GM06990 (cell line): Measurements from ENCODE around the gene CCDC187.

ENCODE experiments used
- DNase-seq: peaks from one replicate; pipeline ENCODE4 v3.0.0-alpha.2; 2011; ENCODE audit not compliant: insufficient read length; ENCODE audit errors: extremely low read depth
- H3K27me3 ChIP-seq: replicated peaks from 2 replicates; pipeline ENCODE4 v1.6.0; 2011; ENCODE audit warnings: low read length; ENCODE audit not compliant: control insufficient read depth, insufficient read depth
- H3K36me3 ChIP-seq: 2 replicates; pipeline ENCODE4 v1.5.1; 2011; ENCODE audit warnings: low read length; ENCODE audit not compliant: control insufficient read depth, insufficient read depth
- H3K4me3 ChIP-seq: replicated peaks from 2 replicates; pipeline ENCODE4 v1.5.1; 2011; ENCODE audit warnings: low read depth, mild to moderate bottlenecking, control low read depth, low read length
- TF ChIP-seq, protein P1 (sequence below): IDR thresholded peaks from 2 replicates; pipeline ENCODE4 v1.5.1; 2011; ENCODE audit warnings: low read length, control low read depth, mild to moderate bottlenecking, inconsistent platforms; ENCODE audit not compliant: insufficient read depth, poor library complexity, severe bottlenecking

CCDC187 gene

DNA sequence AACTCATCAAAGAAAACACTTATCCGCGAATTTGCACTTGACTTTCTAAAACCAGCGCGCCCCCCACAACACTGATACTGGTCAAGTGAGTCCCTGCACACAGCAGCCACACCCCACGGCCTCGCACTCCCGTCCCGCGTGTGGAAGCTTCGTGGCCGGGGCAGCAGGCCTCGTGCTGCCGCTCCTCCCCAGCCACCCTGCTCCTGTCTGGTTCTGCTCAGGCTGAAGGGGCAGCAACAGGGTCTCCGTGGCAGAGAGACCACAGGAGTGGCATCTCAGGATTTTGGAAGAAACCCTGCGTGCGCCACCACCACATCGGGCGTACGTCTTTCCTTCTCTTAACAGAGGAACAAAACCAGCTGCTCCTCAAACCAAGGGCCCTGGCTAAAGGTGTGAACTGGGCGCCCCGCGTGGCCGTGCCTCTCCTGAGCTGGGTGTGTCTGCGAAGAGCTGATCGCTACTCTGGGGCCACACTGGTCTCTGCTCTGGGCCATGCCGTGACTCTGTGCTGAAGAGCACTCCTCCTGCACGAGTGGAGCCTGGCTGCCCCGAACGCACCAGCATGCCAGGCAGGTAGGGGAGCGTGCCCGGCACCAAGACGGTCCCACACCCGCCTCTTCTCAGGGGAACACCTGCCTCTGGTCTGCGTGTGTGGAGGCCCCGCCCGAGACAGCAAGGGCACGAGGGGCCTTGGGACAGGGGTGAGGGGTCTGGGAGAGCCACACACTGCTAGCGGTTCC lies 81.6 kb downstream of the CCDC187 start:
- no peaks in the 10 kb centered on the region for H3K27me3 ChIP-seq
- H3K36me3 ChIP-seq: peaks cover 32% of the 10 kb centered on the region
- TF ChIP-seq, protein P1, sequence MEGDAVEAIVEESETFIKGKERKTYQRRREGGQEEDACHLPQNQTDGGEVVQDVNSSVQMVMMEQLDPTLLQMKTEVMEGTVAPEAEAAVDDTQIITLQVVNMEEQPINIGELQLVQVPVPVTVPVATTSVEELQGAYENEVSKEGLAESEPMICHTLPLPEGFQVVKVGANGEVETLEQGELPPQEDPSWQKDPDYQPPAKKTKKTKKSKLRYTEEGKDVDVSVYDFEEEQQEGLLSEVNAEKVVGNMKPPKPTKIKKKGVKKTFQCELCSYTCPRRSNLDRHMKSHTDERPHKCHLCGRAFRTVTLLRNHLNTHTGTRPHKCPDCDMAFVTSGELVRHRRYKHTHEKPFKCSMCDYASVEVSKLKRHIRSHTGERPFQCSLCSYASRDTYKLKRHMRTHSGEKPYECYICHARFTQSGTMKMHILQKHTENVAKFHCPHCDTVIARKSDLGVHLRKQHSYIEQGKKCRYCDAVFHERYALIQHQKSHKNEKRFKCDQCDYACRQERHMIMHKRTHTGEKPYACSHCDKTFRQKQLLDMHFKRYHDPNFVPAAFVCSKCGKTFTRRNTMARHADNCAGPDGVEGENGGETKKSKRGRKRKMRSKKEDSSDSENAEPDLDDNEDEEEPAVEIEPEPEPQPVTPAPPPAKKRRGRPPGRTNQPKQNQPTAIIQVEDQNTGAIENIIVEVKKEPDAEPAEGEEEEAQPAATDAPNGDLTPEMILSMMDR: no peak
- H3K4me3 ChIP-seq: no peak overlapping the region
- DNase-seq: no peak

DNA sequence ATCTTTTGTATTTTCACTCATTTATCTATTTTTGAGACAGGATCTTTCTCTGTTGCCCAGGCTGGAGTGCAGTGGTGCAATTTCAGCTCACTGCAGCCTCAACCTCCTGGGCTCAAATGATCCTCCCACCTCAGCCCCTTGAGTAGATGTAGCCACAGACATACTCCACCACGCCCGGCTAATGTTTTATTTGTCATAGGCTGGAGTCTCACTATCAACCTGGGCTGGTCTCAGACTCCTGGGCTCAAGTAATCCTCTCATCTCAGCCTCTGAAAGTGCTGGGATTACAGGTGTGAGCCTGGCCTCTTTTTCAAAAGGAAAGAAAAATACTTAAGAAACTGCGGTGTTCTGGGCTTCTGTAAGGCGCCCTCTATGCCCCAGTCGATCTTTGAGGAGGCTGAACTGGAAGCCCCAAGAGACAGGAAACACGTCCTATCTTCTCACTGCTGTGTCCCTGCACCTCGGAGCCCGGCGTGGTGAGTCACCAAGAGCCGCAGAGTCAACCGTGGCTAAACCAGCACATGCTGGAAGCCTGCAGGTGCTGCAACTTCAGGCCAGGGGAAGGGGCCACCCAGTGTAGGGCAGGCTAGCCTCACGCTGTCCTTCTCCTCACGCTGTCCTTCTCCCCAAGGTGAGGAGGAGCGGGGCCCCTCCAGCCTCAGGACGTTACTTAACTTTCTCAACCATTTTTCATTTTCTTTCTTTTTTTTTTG lies 83.7 kb downstream of the CCDC187 start:
- TF ChIP-seq, protein P1: no peak
- H3K36me3 ChIP-seq: peaks cover 37% of the 10 kb centered on the region

DNA sequence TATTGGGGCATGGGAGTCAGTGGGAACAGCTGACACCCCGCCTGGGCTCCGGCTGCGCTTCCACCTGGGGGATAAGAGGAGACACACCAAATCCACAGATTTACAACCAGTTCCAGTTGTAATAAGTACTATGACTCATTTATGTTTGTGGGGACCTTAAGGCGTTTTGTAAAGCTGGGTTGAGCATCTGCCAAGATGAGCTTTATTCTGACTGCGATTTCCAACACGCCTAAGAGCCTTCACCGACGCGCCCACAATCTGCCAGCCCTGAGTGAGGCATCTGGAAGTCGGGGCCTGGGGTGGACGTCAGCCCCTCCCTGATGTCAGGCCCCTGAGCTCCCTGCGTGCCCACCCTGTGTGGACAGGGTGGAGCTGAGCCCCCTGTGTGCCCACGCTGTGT lies 84.6 kb downstream of the CCDC187 start:
- Histone ChIP-seq H3K27me3 (no peaks in the 10 kb centered on the region), H3K4me3 (no peak overlapping the region), H3K36me3 (peaks cover 45% of the 10 kb centered on the region)
- no peak for DNase-seq
- TF ChIP-seq, protein P1: no peak

More for the DNA sequence above, 83.7 kb downstream of the CCDC187 start:
- DNase-seq: no peak
- Histone ChIP-seq H3K4me3 (no peak overlapping the region), H3K27me3 (no peaks in the 10 kb centered on the region)

DNA sequence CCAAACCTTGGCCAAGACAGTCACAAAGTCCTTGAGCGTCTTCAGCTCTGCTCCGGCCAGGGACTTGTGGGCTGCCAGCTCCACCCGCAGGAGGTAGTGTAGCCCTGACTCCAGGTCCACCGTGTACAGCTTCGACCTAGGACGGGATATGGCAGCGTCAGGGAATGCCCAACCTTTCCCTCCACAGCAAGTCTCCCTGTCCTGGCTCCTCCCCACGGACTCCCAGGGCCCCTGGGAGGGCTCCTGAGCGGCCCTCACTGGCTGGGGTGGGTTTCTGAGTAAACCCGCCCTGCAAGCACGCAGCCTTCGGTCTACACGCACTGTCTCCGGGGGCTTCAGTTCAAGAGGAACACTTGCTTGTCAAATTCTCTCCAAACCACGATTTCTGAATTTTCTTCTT lies 85.2 kb downstream of the CCDC187 start:
- no peaks in the 10 kb centered on the region for H3K27me3 ChIP-seq
- H3K36me3 ChIP-seq: peaks cover 41% of the 10 kb centered on the region
- H3K4me3 ChIP-seq: no peak overlapping the region
- TF ChIP-seq, protein P1: no peak
- DNase-seq: no peak

DNA sequence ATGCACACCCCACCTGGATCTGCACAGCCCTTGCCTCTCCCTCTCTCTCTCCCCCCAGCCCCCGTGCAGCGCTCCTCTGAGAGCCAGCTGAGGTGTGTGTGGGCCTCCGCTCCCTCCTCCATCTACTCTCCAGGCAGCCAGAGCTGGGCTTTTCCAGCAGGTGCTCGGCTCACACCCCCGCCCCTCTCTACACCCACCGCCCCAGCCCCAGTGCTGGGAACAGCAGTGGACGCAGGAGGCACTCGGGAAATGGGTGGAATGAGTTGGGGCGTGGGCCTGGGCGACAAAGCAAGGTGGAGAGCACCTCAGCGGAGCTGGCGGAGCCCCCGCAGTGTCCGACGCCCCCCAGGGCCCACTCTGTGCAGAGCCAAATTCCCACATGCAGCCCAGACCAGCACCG lies 85.6 kb downstream of the CCDC187 start:
- peaks cover 42% of the 10 kb centered on the region for H3K36me3 ChIP-seq
- TF ChIP-seq, protein P1: no peak
- H3K27me3 ChIP-seq: no peaks in the 10 kb centered on the region
- no peak overlapping the region for H3K4me3 ChIP-seq
- DNase-seq: no peak
